ENCODE measurements around the gene KCNMA1. TPM values are rescaled to one million over a fixed set of nuclear protein-coding genes. Genes with fewer than 3 reads are reported as not detected.

Gene KCNMA1
- total RNA-seq, 1 experiment from 2014 or later: 143 TPM

DNA sequence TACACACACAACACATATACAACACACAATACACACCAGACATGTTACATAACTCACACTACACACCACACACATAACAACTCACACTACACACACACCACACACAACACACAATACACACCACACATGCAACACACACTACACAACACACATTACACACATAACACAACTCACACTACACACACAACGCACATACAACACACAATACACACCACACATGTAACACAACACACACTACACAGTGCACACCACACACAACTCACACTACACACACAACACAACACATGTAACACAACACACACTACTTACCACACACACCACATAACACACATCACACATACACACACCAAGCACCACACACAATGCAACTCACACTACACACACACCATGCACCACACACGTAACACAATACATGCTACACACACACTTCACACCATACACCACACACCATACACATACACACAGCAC, 166.5 kb downstream of the KCNMA1 start:
- Histone ChIP-seq H3K36me3 (ENCODE audit: low read depth, low read length) (no peaks in the 10 kb centered on the region), H3K79me2 (ENCODE audit: low read length) (no peaks in the 10 kb centered on the region), H2AFZ (ENCODE audit: low read length) (no peak overlapping the region), H3F3A (ENCODE audit: low read length, unreplicated experiment) (no peaks in the 10 kb centered on the region), H3K4me2 (ENCODE audit: low read length) (no peak overlapping the region), H3K4me3 (ENCODE audit: low read length) (no peak overlapping the region), H3K27me3 (ENCODE audit: low read length) (no peaks in the 10 kb centered on the region), H3K4me1 (ENCODE audit: insufficient read depth, low read length) (no peaks in the 10 kb centered on the region), H3K27ac (ENCODE audit: low read length) (no peak overlapping the region), H3K9ac (ENCODE audit: low read length) (no peak overlapping the region), H3K9me2 (replicated peaks; ENCODE audit: low read length) (no peaks in the 10 kb centered on the region), H3K9me3 (ENCODE audit: low read length) (no peaks in the 10 kb centered on the region), H4K20me1 (ENCODE audit: low read length) (no peaks in the 10 kb centered on the region)
- intact Hi-C loops (cut with micrococcal nuclease): no loop called here
- ATAC-seq (no peak), DNase-seq (no peak)
- TF ChIP-seq EZH2phosphoT487 (IDR thresholded peaks at IDR 0.05; ENCODE audit: borderline replicate concordance, low read length) (no peak), EZH2 (IDR thresholded peaks at IDR 0.05; ENCODE audit: low read length, unreplicated experiment) (no peak)
- TF ChIP-seq, protein P1, sequence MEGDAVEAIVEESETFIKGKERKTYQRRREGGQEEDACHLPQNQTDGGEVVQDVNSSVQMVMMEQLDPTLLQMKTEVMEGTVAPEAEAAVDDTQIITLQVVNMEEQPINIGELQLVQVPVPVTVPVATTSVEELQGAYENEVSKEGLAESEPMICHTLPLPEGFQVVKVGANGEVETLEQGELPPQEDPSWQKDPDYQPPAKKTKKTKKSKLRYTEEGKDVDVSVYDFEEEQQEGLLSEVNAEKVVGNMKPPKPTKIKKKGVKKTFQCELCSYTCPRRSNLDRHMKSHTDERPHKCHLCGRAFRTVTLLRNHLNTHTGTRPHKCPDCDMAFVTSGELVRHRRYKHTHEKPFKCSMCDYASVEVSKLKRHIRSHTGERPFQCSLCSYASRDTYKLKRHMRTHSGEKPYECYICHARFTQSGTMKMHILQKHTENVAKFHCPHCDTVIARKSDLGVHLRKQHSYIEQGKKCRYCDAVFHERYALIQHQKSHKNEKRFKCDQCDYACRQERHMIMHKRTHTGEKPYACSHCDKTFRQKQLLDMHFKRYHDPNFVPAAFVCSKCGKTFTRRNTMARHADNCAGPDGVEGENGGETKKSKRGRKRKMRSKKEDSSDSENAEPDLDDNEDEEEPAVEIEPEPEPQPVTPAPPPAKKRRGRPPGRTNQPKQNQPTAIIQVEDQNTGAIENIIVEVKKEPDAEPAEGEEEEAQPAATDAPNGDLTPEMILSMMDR (conservative IDR thresholded peaks at IDR 0.05; ENCODE audit: low read depth, low read length): no peak
- POLR2A ChIA-PET (ENCODE audit: unreplicated experiment): no interaction called here
- CTCF ChIA-PET: no interaction called here
- no TSS peak for BruUV-seq (replicated peaks)

DNA sequence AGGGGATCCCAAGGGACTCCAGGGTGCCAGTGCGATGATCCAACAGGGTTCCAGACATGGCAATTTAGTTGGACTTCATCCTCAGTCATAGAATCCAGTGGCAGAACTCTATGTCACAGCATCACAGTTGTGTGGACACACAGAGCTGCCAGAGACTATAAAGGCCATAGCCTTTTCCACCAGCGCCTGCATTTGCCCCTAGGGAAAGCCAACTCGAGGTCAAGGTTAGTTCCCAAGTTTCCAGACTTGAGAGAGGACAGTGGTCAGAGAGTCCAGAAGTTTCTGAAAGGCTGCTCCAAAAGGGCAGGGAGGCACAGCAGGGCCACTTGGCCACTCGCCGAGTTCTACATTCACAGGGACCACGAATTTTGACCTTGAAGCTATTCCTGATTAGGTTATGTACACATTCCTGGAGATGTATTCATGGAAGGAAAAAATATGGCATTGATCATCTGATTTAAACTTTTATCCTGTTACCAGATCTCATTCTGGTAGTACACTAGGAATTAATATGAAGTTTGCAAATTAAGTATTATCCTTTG, 170.1 kb downstream of the KCNMA1 start:
- intact Hi-C loops (cut with micrococcal nuclease): no loop called here
- Histone ChIP-seq H3K9me2 (replicated peaks; ENCODE audit: low read length) (no peaks in the 10 kb centered on the region), H3K4me1 (ENCODE audit: insufficient read depth, low read length) (peaks cover 18% of the 10 kb centered on the region), H3K9me3 (ENCODE audit: low read length) (no peaks in the 10 kb centered on the region), H3F3A (ENCODE audit: low read length, unreplicated experiment) (no peaks in the 10 kb centered on the region), H3K79me2 (ENCODE audit: low read length) (no peaks in the 10 kb centered on the region), H3K9ac (ENCODE audit: low read length) (no peak overlapping the region), H3K27me3 (ENCODE audit: low read length) (no peaks in the 10 kb centered on the region), H3K4me2 (ENCODE audit: low read length) (no peak overlapping the region), H2AFZ (ENCODE audit: low read length) (no peak overlapping the region), H4K20me1 (ENCODE audit: low read length) (no peaks in the 10 kb centered on the region), H3K4me3 (ENCODE audit: low read length) (no peak overlapping the region), H3K27ac (ENCODE audit: low read length) (no peak overlapping the region), H3K36me3 (ENCODE audit: low read depth, low read length) (no peaks in the 10 kb centered on the region)
- TF ChIP-seq EZH2 (IDR thresholded peaks at IDR 0.05; ENCODE audit: low read length, unreplicated experiment): no peak
- TF ChIP-seq, protein P1 (conservative IDR thresholded peaks at IDR 0.05; ENCODE audit: low read depth, low read length): no peak
- no peak for ATAC-seq
- ChIA-PET POLR2A (ENCODE audit: unreplicated experiment) (no interaction called here), CTCF (no interaction called here)
- no peak for DNase-seq
- BruUV-seq (replicated peaks): no TSS peak

DNA sequence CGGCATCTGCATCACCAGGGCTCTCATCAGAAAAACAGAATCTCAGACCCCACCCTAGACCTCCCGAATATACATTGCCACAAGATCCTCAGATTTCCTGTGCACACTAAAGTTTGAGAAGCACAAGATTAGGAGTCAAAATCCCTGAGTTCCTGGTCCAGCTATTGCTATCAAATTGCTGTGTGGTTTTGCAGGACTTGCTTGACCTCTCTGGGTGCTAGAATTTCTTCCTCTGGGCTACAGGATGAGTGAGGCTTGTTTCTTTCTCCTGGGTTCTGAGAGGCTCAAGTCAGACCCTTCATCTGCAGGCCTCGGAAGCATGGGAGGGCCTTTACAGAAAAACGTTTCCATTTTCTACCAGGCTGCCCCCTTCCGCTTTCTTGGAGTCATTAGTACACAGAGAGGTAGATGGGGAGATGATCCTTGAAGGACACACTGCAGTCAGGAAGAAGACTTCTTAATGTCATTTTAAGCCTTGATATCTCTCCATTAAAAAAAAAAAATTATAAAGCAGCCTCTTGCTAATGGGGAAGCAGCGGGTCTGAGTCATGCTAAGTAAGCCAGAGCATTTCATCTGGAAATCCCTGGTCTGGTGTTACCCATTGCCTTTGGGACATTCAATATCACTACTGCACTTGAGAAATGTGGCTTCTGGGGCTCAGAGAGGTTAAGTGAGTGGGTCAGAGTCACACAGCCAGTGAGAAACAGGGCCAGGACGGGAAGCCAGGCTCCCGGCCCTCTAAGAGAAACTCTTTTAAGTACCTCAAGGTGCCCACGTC, 173.5 kb downstream of the KCNMA1 start:
- no peaks in the 10 kb centered on the region for H3K36me3 ChIP-seq (ENCODE audit: low read depth, low read length)
- no peaks in the 10 kb centered on the region for H3K27me3 ChIP-seq (ENCODE audit: low read length)
- TF ChIP-seq EZH2phosphoT487 (IDR thresholded peaks at IDR 0.05; ENCODE audit: borderline replicate concordance, low read length) (no peak), EZH2 (IDR thresholded peaks at IDR 0.05; ENCODE audit: low read length, unreplicated experiment) (no peak)
- TF ChIP-seq, protein P1 (conservative IDR thresholded peaks at IDR 0.05; ENCODE audit: low read depth, low read length): no peak
- POLR2A ChIA-PET (ENCODE audit: unreplicated experiment): no interaction called here
- no peaks in the 10 kb centered on the region for H3K9me2 ChIP-seq (replicated peaks; ENCODE audit: low read length)
- no peaks in the 10 kb centered on the region for H4K20me1 ChIP-seq (ENCODE audit: low read length)
- CTCF ChIA-PET: no interaction called here
- no peak overlapping the region for H3K27ac ChIP-seq (ENCODE audit: low read length)
- H3K4me3 ChIP-seq (ENCODE audit: low read length): no peak overlapping the region
- intact Hi-C loops (cut with micrococcal nuclease): no loop called here
- H3K9ac ChIP-seq (ENCODE audit: low read length): no peak overlapping the region
- H2AFZ ChIP-seq (ENCODE audit: low read length): no peak overlapping the region
- DNase-seq (peak; percentile 65), ATAC-seq (peak; percentile 60)
- BruUV-seq (replicated peaks): no TSS peak
- no peaks in the 10 kb centered on the region for H3F3A ChIP-seq (ENCODE audit: low read length, unreplicated experiment)
- peaks cover 28% of the 10 kb centered on the region for H3K4me1 ChIP-seq (ENCODE audit: insufficient read depth, low read length)
- no peaks in the 10 kb centered on the region for H3K9me3 ChIP-seq (ENCODE audit: low read length)
- no peak overlapping the region for H3K4me2 ChIP-seq (ENCODE audit: low read length)
- no peaks in the 10 kb centered on the region for H3K79me2 ChIP-seq (ENCODE audit: low read length)

Measured in PC-3 (cell line).